ENCODE data around the gene NACC1.

GRCh38 chr19:13074378-13074777 lies 43.7 kb upstream of the NACC1 start:
- TF ChIP-seq USF2 (IDR thresholded peaks at IDR 0.05) (no peak), JUN (IDR thresholded peaks at IDR 0.05) (no peak), RCOR1 (IDR thresholded peaks at IDR 0.05; ENCODE audit: low read depth, low read length) (no peak), EP300 (IDR thresholded peaks at IDR 0.05) (no peak), RAD21 (conservative IDR thresholded peaks at IDR 0.05 in 1 of 2, IDR thresholded peaks at IDR 0.05 in 1 of 2) (no peak), POLR2A (IDR thresholded peaks at IDR 0.05; ENCODE audit: low read length) (no peak), FOSL2 (IDR thresholded peaks at IDR 0.05) (no peak), FOSL2 (CRISPR knock-in tag; IDR thresholded peaks at IDR 0.05) (no peak), CTCF (IDR thresholded peaks at IDR 0.05) (no peak)
